Measurements from ENCODE around the gene IL17RA. TPM values are rescaled to one million over a fixed set of nuclear protein-coding genes. Genes with fewer than 3 reads are reported as not detected.

The IL17RA gene
- total RNA-seq, 1 donor from 2014 or later = 22.3 TPM

DNA sequence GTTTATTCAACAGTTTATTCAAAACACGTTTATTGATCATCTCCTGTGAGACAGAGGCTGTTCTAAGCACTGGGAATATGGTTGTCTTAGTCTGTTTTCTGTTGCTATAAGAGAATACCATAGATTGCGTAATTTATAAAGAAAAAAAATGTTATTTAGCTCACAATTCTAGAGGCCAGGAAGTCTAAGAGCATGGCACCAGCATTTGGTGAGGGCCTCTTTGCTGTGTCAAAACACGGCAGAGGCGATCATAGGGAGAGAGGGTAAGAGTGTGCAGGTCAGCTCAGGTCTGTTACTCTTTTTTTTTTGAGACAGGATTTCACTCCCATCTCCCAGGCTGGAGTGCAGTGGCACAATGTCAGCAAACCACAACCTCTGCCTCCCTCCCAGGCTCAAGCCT, 5.2 kb upstream of the IL17RA start:
- intact Hi-C loops (cut with DNase I) = no loop called here
- ATAC-seq (no peak), DNase-seq (ENCODE audit: low spot score) (no peak)

DNA sequence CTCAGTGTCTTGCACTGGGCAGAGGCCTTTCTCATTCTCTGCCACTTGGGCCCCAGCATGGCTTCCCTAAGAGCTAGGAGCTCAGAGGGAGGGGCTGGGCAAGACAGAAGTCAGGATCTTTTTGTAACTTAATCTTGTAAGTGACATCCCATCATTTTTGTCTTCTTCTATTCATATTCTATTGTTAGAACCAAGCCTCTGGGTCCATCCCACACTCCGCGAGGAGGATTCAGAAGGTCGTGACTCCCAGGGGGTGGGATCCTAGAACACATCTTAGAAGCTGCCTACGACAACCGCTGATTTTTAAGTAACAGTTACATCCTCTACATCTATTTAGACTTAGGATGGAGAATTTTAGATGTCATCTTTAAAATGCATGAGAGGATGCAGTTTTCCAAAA, 1.5 kb upstream of the IL17RA start:
- DNase-seq (ENCODE audit: low spot score) (no peak), ATAC-seq (no peak)

DNA sequence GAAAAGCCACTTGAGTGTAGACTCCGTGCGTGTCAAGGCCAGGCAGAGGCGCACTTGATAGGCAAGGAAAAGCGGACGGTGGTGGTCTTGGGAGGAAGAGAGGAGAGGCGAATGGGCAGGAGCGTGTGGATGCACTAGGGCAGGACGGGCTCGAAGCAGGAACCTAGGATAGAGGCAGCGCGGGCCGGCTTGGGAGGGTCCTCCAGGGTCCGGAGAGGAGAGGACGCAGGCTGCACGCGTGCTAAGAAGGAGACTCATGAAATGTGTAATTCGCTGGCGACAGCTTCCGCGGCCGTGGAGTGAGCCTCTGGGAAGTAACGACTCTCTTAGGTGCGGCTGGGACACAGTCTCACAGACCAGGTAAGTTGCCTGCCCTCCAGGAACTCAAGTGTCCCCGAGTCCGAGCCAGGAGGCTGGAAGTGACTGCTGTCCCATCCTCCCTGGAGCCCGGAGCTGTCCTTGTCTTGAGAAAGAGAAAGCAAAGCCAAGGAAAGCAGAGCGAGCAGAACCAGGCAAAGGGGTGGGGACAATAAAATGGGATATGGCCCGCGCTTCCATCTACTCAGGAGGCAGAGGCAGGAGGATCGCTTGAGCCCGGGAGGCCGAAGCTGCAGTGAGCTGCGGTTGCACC, 874 bp upstream of the IL17RA start:
- ATAC-seq = no peak
- DNase-seq (ENCODE audit: low spot score) = peak; percentile 65
- intact Hi-C loops (cut with DNase I) = no loop called here

More for the DNA sequence above, 1.5 kb upstream of the IL17RA start:
- intact Hi-C loops (cut with DNase I) = no loop called here

DNA sequence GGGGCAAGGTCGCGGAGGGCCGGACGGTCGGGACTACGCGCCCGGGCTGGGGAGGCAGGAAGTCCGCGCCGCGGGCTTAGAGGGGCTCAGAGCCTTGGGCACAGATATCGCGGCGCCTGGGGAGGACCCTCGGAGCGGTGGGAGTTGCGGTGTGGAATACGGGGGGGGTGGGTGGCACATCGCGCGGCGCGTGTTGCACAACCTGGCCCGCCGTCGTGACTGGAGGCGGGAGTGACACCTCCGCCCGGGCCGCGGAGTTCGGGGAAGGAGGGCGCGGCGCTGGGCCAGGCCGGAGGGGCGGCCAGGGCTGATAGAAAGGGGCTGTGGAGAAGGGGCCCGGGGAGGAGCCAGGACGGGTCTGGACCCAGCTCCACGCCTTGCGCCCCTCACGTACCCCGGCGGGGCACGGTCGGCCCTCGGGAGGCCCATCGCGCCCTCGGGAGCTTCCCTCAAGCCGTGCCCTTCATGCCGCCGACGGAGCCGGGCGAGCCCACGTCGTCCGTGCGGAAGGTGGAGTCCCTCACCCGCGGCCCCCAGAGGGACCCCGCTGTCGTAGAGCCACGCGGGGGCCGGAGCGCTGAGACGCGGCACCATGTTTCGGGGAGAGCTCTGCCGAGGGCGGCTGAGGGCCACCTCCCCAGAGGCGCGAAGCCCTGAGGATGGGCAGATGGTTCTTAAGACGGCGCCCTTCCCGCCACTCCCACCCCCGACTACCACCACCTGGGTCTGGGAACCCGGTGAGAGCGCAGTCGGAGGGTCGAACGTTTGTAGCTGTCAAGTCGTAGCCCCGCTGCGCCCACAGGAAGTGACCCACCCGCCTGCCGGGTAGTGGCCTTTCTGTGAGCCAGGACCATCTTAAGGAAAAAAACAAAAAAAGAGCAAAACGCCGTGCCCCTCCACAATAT, 729 bp downstream of the IL17RA start:
- ATAC-seq = peak; percentile 55
- DNase-seq (ENCODE audit: low spot score) = peak; percentile 68

DNA sequence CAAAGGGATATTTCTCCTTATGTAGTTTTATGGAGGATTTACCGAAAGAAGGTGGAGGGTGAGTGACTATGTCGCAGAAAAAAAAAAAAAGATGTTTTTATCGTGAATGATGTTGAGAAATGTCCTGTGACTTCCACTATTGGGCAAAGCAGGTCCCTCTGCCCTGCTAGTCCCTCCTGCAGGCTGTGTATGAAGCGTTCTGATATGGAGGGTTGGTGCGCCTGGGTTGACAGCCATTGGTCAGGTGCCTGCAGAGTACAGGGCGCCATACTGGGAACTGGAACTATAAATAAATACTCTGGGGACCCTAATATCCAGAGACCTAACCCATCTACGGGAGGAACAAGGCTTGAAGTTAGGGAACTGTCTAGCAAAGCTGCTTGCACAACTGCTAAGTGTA, 1.5 kb downstream of the IL17RA start:
- DNase-seq (ENCODE audit: low spot score) = peak; percentile 34
- ATAC-seq = peak; percentile 29

More for the DNA sequence above, 729 bp downstream of the IL17RA start:
- intact Hi-C loops (cut with DNase I) = no loop called here

DNA sequence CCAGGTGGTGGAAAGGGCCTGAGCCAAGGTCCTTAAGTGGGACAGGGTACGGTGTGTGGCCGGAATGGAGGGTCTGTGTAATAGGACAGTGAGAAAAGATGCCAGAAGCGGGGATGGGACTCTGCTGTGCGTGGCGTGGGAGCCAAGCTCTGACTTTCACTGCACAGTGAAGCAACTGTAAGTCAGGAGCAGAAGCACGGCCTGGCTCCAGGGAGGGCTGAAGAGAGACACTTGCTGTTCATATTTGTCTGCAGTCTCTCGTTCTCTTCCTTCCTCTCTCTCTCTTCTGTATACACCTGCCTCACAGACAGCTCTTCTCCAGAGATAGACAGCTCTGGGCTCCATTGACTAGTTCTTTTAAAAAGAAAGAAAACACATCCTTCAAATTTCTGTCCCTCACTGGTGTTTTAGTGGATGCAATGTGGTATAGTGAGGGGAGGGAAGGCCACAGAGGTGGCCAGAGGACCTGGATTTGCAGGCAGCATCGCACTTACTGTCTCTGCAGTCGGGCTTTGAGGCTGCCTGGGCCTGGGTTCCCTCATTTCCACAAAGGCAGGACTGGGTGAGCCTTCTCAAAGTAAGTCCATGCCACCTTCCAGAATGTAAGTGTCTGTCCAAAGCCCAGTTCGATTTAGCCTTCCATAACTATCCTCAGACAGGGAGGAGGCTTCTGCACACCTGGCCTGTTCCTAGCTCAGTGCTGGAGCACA, 2.1 kb downstream of the IL17RA start:
- DNase-seq (ENCODE audit: low spot score) (peak; percentile 57), ATAC-seq (peak; percentile 11)
- intact Hi-C loops (cut with DNase I) = no loop called here

More for the DNA sequence above, 1.5 kb downstream of the IL17RA start:
- intact Hi-C loops (cut with DNase I) = no loop called here

DNA sequence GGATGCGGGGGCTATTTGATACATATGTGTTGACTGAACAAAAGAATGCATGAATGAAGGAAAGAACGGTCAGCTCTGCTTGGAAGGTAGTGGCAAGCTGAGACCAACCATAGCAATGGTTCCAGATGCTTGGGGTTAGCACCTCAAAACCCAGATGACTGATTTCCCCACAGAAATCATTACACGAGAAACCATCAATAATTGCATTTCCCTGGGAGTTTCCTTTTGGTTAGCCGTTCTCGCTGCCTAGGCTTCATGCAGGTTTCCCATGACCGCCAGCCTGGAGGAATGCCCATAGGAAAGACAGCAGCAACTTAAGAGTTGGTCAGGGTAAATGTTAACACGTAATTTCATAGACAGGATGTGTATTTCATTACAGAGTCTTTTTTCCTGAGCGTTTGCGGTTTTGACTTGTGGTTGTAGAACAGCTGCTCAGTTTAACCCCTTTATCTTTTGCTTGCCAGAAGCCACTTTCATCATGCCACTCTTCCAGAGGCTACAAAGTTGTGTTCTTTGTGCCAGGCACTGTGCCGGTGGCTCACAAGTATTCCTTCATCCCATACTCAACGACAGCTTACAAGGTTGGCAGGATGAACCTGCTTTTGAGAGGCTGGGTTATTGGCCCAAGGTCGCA, 2.8 kb downstream of the IL17RA start:
- intact Hi-C loops (cut with DNase I) = no loop called here
- ATAC-seq (no peak), DNase-seq (ENCODE audit: low spot score) (peak; percentile 42)

DNA sequence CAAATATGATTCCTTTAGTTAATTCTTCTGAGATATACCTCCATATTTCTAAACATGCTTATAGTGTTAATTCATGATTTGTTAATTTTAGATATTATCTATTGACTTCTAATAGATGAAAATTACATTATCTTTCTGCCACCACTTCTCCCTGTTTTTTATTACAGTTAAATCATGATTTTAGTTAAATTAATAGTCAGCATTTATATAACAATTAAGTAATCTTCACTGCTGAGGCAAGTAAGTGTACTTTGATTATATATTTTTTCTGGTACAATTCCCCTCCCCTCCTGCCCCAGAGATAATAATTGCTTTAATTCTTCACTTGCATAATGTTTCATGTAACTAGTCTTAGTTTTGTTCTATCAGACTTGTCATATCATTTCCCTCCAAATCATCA, 5.8 kb downstream of the IL17RA start:
- DNase-seq (ENCODE audit: low spot score) (no peak), ATAC-seq (no peak)
- intact Hi-C loops (cut with DNase I) = no loop called here

DNA sequence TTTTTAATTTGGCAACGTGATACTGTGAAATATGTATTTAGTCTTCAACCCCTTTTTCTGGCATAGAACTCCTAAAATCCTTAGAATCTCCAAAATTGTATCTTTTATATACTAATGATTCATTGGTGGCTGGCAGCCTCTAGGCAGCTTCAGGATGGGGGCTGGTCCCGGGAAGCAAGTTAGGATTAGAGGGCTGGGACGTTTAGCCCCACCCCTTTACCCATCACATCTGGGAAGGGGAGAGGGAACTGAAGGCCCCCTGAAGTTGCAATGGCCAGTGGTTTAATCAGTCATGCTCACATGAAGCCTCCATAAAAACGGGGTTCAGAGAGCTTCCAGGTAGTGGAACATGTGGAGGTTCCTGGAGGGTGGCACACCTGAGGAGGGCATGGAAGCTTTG, 7.1 kb downstream of the IL17RA start:
- ATAC-seq = no peak
- intact Hi-C loops (cut with DNase I) = no loop called here
- peak; percentile 19 for DNase-seq (ENCODE audit: low spot score)

DNA sequence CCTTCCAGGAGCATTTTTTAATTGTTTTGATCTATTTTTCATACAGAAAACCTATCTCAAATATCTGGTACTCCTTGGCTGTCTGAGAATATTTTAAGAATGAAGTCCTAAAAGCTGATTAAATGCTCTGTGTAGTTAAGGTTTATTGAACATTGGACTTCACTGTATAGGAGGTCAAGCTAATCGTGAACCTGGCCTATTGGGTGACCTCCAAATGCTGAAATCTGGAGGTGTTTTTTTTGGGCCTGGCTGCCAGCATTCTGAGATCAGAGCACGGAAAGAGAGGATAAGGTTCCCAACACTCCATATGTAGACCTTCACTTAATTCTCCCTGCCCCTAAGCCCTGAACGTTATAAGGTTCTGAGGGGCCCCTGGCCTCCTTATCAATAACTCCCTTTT, 8.3 kb downstream of the IL17RA start:
- intact Hi-C loops (cut with DNase I) = no loop called here
- no peak for DNase-seq (ENCODE audit: low spot score)

DNA sequence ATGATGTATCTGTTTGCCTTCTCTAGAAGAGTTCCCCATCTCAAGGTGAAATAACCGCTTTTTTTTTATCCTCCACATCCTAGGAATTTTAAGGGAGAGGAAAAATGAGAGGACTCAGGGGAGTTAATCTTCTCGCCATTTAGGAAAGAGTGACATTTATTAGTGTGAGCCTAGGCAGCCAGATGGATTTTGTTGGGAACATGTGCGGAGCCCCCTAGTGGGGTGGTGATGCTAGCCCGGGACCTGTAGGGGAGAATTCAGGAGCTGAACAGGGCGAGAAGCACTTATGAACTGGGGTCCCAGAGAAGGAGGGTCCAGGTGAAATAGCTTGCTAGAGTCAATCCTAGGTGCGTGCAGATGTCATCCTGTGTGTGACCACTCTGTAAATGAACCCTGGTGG, 10.7 kb downstream of the IL17RA start:
- no peak for ATAC-seq
- DNase-seq (ENCODE audit: low spot score) = peak; percentile 30
- intact Hi-C loops (cut with DNase I) = no loop called here

More for the DNA sequence above, 8.3 kb downstream of the IL17RA start:
- no peak for ATAC-seq

DNA sequence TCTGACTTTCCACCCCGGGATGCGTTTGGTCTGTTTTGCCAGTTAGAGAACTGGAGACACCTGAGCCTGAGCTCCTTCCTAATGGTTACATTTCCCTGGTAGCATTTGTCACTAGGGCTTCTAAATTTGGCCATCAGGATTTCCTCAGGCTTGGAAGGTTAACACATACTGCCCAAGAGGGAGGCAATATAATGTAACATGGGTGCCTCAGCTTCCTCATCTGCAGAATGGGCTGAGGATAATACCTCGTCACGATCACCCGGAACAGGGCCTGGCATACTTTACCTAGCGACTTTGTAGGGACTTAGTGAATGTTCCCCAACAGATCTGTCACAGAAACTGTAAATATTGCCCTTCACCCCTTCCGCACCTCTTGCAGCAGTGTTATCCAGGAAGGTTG, 11.3 kb downstream of the IL17RA start:
- intact Hi-C loops (cut with DNase I) = no loop called here
- ATAC-seq = no peak
- peak; percentile 4 for DNase-seq (ENCODE audit: low spot score)

DNA sequence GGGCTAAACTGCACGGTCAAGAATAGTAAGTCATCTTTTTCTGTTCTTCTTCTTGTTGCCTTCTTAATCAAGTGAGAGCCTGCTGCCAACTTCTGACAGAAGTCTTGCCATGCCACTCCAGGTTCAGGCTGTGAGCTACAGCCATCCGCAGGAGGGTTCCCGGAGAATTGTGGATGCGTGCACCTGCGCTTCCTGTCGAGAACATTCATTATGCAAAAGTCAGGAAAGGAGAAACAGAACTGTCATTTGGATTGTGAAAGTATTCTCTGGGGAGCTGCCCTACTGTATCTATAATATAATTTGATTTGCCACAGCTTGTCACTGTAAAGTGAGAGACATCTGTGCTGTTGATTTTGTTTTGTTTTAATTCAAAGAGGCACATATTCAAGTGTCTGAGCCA, 12.3 kb downstream of the IL17RA start:
- no peak for ATAC-seq
- intact Hi-C loops (cut with DNase I) = no loop called here
- no peak for DNase-seq (ENCODE audit: low spot score)

DNA sequence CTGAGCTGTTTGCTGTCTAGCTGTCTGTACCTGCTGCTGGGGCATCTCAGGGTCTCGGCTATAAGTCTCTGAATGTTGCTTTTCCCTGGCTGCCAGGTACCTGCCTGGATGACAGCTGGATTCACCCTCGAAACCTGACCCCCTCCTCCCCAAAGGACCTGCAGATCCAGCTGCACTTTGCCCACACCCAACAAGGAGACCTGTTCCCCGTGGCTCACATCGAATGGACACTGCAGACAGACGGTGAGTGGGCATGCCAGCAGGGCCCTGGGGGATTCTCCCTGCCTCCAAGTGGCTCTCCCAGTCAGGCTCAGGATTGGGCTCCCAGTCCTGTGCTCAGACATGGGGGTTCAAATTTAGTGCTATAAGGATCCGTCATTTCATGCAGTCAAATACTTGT, 12.9 kb downstream of the IL17RA start:
- intact Hi-C loops (cut with DNase I) = no loop called here
- no peak for ATAC-seq
- DNase-seq (ENCODE audit: low spot score) = peak; percentile 26

DNA sequence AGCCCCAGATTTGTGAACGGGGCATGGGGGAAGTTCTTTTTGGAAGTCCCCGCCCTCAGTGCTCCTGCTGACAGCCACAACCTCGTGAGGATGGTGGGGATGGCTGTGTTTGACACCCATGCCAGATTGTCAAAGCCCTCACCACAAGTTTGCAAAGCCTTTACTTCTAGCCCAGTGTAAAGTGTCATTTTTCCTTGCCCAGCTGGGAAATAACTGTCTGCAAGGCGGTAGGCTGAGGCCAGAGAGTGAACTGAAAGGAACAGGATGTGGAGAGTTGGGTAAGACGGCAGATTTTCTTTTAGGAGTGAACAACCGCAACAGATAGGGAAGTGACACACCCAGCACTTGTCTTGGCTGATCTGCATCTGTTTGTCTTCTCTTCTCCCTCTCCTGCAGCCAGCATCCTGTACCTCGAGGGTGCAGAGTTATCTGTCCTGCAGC, 13.6 kb downstream of the IL17RA start:
- ATAC-seq (peak; percentile 48), DNase-seq (ENCODE audit: low spot score) (peak; percentile 32)
- intact Hi-C loops (cut with DNase I) = no loop called here

DNA sequence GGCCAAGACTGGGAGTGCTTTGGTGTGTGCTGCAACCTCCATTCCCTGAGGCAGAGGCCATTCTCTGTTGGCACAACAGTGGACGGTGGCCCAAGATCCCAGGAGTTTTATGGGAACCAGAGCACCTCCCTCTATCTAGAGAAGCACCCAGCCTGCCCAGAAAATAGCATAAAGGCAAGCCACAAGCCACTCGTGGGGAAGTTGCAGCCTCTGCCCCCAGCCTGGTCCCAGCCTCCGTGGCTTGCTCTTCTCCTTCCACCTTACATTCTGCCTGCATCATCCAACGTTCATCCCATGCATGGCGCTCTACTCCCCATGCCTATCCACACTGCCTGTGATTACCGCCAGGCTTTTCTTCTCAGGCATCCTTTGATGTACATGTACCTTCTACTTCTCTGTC, 15.8 kb downstream of the IL17RA start:
- intact Hi-C loops (cut with DNase I) = no loop called here
- ATAC-seq (no peak), DNase-seq (ENCODE audit: low spot score) (no peak)

DNA sequence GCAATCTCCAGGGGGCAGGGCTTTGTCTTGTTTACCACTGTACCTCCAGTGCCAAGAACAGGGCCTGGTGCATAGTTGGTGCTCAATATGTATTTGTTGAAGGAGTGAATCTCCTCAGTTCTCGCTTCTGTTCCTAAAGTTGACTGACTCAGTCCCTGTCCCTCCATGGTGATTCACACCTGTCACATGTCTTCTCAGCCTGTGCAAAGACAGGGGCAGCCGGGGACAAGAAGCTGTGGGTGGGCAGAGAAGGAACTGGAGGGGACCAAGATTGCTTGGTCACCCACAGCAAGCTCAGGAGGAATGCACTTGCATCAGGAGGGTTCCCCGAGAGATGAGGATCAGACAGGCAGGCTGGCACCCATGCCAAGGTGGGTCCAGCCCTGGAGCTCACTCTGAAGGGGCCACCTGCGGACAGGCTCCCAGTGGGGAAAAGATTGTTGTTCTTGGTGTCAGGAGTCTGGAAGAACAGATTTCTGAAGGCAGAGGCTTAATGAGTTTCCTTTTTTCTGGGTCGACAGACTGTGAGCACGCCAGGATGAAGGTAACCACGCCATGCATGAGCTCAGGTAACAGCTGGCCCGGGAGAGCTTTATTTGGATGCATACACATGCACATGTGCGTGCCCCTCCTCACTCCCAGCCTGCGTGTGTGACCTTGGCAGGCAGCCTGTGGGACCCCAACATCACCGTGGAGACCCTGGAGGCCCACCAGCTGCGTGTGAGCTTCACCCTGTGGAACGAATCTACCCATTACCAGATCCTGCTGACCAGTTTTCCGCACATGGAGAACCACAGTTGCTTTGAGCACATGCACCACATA, 16.9 kb downstream of the IL17RA start:
- DNase-seq (ENCODE audit: low spot score) (no peak), ATAC-seq (no peak)
- intact Hi-C loops (cut with DNase I) = no loop called here

DNA sequence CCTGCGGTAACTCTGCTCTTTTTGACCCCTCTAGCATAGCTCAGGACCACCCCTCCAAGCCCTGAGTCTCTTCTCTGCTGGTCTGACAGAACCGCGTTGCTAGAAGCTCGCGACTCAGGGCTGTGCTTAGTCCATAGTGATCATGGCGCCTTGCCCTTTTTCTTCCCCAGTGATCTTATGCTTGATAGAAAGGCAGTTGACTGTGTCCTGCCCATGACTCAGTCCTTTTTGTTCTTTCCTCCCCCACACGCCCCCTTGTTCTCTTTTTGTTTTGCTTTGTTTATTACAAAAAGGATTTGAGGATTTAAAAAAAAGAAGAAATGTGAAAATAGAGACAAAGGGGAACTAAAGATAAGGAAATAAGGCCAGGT, 17.5 kb downstream of the IL17RA start:
- no peak for ATAC-seq
- DNase-seq (ENCODE audit: low spot score) = no peak
- intact Hi-C loops (cut with DNase I) = no loop called here

DNA sequence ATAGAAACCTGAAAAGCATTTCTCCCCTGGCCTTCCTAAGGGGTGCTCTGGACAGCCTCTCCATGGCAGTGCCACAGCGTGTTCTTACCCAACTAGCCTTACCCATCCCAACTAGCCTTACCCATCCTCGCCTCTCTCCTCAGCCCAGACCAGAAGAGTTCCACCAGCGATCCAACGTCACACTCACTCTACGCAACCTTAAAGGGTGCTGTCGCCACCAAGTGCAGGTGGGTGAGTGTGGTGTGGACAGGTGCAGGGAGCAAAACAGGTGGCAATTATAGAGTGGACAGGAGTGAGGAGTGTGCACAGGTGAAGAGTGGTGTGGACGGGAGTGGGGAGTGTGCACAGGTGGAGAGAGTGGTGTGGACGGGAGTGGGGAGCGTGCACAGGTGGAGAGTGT, 18.6 kb downstream of the IL17RA start:
- intact Hi-C loops (cut with DNase I) = no loop called here
- ATAC-seq (no peak), DNase-seq (ENCODE audit: low spot score) (no peak)

All from sciatic nerve (tissue), 2 donors.